B cell (primary cell): Measurements from ENCODE around the gene INO80D.

Source experiments
- EZH2 ChIP-seq: IDR thresholded peaks from 2 replicates; pipeline ENCODE4 v1.6.1; 2012; ENCODE audit warnings: borderline replicate concordance, low read depth, mild to moderate bottlenecking, moderate library complexity, low read length; ENCODE audit not compliant: insufficient read depth, poor library complexity, severe bottlenecking
- TF ChIP-seq, protein P1 (sequence below): fragments of 200-600 bp; IDR thresholded peaks from one replicate; pipeline ENCODE4 v1.8.0; 2022; ENCODE audit warnings: antibody characterized with exemption, mild to moderate bottlenecking

DNA sequence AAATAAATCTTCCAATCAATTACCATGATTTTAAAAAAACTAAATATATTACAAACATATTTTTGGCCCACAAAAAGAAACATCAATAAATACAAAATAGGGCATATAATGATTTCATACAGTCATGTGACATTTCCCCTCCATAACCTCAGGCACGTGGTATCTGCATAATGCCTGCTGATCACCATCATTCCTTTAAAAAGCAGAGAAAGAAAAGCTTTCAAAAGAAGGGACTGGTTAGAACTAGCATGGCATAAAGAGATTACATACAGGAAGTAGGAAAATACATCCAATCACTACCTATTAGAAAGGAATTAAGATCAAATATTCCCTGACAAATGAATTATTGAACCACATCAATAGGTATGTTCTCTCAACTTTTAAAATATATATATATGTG lies 83.5 kb downstream of the INO80D start:
- TF ChIP-seq, protein P1, sequence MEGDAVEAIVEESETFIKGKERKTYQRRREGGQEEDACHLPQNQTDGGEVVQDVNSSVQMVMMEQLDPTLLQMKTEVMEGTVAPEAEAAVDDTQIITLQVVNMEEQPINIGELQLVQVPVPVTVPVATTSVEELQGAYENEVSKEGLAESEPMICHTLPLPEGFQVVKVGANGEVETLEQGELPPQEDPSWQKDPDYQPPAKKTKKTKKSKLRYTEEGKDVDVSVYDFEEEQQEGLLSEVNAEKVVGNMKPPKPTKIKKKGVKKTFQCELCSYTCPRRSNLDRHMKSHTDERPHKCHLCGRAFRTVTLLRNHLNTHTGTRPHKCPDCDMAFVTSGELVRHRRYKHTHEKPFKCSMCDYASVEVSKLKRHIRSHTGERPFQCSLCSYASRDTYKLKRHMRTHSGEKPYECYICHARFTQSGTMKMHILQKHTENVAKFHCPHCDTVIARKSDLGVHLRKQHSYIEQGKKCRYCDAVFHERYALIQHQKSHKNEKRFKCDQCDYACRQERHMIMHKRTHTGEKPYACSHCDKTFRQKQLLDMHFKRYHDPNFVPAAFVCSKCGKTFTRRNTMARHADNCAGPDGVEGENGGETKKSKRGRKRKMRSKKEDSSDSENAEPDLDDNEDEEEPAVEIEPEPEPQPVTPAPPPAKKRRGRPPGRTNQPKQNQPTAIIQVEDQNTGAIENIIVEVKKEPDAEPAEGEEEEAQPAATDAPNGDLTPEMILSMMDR, result no peak
- TF ChIP-seq EZH2, result no peak
